GM21360 (cell line): ENCODE measurements around the gene GTPBP8.
A peak's percentile ranks its signal among the peaks of the same experiment; 100 is the strongest.
"Not testable (repeated sequence)": the region's sequence is repeated elsewhere in the genome, so short reads cannot be mapped to it uniquely, and the experiment has no call there.

ENCODE experiments used
- ATAC-seq: cut with Tn5 transposase; IDR thresholded peaks from one replicate; pipeline ENCODE4 v1.9.1; 2021; ENCODE audit warnings: mild to moderate bottlenecking, moderate library complexity; ENCODE audit not compliant: unreplicated experiment

Gene GTPBP8

GRCh38 chr3:112995800-112996199 lies 5.0 kb downstream of the GTPBP8 start:
- no peak for ATAC-seq

GRCh38 chr3:113000691-113001090 lies 9.9 kb downstream of the GTPBP8 start:
- ATAC-seq, result no peak

GRCh38 chr3:113002037-113002436 lies 11.3 kb downstream of the GTPBP8 start:
- ATAC-seq, result no peak

GRCh38 chr3:113002679-113003078 lies 11.9 kb downstream of the GTPBP8 start:
- ATAC-seq, result no peak

- ATAC-seq, result no peak
Measured at GRCh38 chr3:113005611-113006010, 14.8 kb downstream of the GTPBP8 start.

GRCh38 chr3:113006359-113007056 lies 15.7 kb downstream of the GTPBP8 start:
- no peak for ATAC-seq

GRCh38 chr3:113008117-113008516 lies 17.3 kb downstream of the GTPBP8 start:
- ATAC-seq, result no peak

GRCh38 chr3:113013593-113013992 lies 22.8 kb downstream of the GTPBP8 start:
- no peak for ATAC-seq

- ATAC-seq, result no peak
Measured at GRCh38 chr3:113018536-113019181, 27.9 kb downstream of the GTPBP8 start.

- ATAC-seq, result peak; percentile 90
Measured at GRCh38 chr3:113019182-113020137, 28.7 kb downstream of the GTPBP8 start.

GRCh38 chr3:113021471-113021870 lies 30.7 kb downstream of the GTPBP8 start:
- no peak for ATAC-seq

GRCh38 chr3:113034011-113034410 lies 43.2 kb downstream of the GTPBP8 start:
- no peak for ATAC-seq

GRCh38 chr3:113035387-113035982 lies 44.7 kb downstream of the GTPBP8 start:
- no peak for ATAC-seq

GRCh38 chr3:113038328-113038727 lies 47.5 kb downstream of the GTPBP8 start:
- no peak for ATAC-seq

- no peak for ATAC-seq
Measured at GRCh38 chr3:113039546-113039945, 48.8 kb downstream of the GTPBP8 start.

- ATAC-seq, result no peak
Measured at GRCh38 chr3:113040231-113040630, 49.4 kb downstream of the GTPBP8 start.

GRCh38 chr3:113043686-113044085 lies 52.9 kb downstream of the GTPBP8 start:
- ATAC-seq, result no peak

- ATAC-seq, result not testable (repeated sequence)
Measured at GRCh38 chr3:113046186-113046965, 55.6 kb downstream of the GTPBP8 start.

GRCh38 chr3:113051302-113051711 lies 60.5 kb downstream of the GTPBP8 start:
- ATAC-seq, result peak; percentile 90
